GM18909 (cell line): Measurements from ENCODE around the gene KL.
A peak's percentile ranks its signal among the peaks of the same experiment; 100 is the strongest.

Experiments used
- ATAC-seq: cut with Tn5 transposase; IDR thresholded peaks from one replicate; pipeline ENCODE4 v1.9.1; 2021; ENCODE audit warnings: mild to moderate bottlenecking; ENCODE audit not compliant: unreplicated experiment, poor library complexity

Gene KL

GRCh38 chr13:33107361-33107760 lies 91.1 kb downstream of the KL start:
- ATAC-seq, result no peak

- no peak for ATAC-seq
These were observed 92.4 kb downstream of the KL start for GRCh38 chr13:33108620-33109019.

GRCh38 chr13:33109271-33109697 lies 93.1 kb downstream of the KL start:
- peak; percentile 33 for ATAC-seq

GRCh38 chr13:33109801-33110200 lies 93.6 kb downstream of the KL start:
- ATAC-seq, result no peak

- no peak for ATAC-seq
These were observed 94.1 kb downstream of the KL start for GRCh38 chr13:33110386-33110712.

- peak; percentile 47 for ATAC-seq
These were observed 94.6 kb downstream of the KL start for GRCh38 chr13:33110713-33111413.

- peak; percentile 19 for ATAC-seq
These were observed 95.3 kb downstream of the KL start for GRCh38 chr13:33111414-33112110.

GRCh38 chr13:33112766-33113165 lies 96.5 kb downstream of the KL start:
- ATAC-seq, result no peak

- ATAC-seq, result no peak
These were observed 97.9 kb downstream of the KL start for GRCh38 chr13:33114146-33114545.

- ATAC-seq, result no peak
These were observed 99.1 kb downstream of the KL start for GRCh38 chr13:33115274-33115673.
